Right ventricle myocardium inferior (tissue), 1 donor: ENCODE data around the gene CORT. TPM values are rescaled to one million over a fixed set of nuclear protein-coding genes. Genes with fewer than 3 reads are reported as not detected.
"Not testable (repeated sequence)": the region's sequence is repeated elsewhere in the genome, so short reads cannot be mapped to it uniquely, and the experiment has no call there.

Experiments
- ATAC-seq: fragments of 200-7000 bp; cut with Tn5 transposase; one replicate; pipeline ENCODE4 v1.9.1; 2020; ENCODE audit warnings: mild to moderate bottlenecking, moderate library complexity
- DNase-seq: peaks from one replicate; pipeline ENCODE4 v3.0.0; 2021; ENCODE audit errors: missing footprints
- intact Hi-C: fragments of 100-400 bp; cut with DNase I; formaldehyde crosslinking; loops from one replicate; pipeline ENCODE4 v1.11.0; 2022
- long read RNA-seq: library from polyadenylated mRNA; unstranded; transcript quantifications from one replicate; pipeline ENCODE4 v2.0.0, GENCODE V29; 2021
- total RNA-seq: library from RNA; stranded (reverse); fragmentation: NEBNext Ultra II Directional; extraction: Animal tissue kit (Norgen Biotek cat#: 25700); gene quantifications from one replicate; pipeline ENCODE4 v1.2.1, GENCODE V29; 2021
- donor health status: DM: no; HTN: yes; CAD: no; lungs with severe emphysema.

CORT gene, protein sequence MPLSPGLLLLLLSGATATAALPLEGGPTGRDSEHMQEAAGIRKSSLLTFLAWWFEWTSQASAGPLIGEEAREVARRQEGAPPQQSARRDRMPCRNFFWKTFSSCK
- total RNA-seq = 0.32 TPM
- long read RNA-seq = 0 reads

DNA sequence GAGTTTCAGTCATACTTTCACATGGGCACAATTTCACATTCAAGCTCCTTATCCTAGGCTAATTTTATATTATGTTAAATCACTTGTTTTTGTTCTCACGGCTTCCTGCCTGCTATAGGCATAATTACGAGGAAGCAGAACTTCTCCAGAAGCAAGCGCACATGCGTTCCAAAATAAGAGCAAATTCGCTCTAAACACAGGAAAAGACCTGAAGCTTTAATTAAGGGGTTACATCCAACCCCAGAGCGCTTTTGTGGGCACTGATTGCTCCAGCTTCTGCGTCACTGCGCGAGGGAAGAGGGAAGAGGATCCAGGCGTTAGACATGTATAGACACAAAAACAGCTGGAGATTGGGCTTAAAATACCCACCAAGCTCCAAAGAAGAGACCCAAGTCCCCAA, at the start of gene CORT:
TSS of gene CORT (plus strand) at position 281 of the 400 bp plus-strand sequence. CDS start 193 bp downstream, outside the sequence.
- DNase-seq = no peak
- intact Hi-C loops = no loop called here
- ATAC-seq = no peak

DNA sequence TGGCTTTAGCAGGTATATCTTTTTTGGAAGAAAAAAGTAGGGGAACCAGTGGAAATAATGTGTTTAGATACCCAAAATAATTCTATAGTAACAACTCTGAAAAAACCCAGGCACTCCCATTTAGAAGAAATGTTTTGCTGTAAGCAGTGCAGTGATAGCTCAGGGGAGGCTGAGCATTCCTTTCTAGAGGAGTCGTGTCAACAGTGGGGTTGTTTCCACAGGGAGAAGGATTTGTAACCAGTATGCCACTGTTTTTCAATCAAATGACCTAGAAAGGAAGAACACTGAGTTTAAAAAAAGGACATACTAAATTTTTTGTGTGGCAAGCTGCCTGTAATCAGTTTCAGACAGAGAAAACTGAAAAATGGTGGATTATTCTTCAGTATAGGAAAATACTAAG, 48.5 kb upstream of the CORT start:
- intact Hi-C loops = no loop called here
- ATAC-seq (no peak), DNase-seq (no peak)

DNA sequence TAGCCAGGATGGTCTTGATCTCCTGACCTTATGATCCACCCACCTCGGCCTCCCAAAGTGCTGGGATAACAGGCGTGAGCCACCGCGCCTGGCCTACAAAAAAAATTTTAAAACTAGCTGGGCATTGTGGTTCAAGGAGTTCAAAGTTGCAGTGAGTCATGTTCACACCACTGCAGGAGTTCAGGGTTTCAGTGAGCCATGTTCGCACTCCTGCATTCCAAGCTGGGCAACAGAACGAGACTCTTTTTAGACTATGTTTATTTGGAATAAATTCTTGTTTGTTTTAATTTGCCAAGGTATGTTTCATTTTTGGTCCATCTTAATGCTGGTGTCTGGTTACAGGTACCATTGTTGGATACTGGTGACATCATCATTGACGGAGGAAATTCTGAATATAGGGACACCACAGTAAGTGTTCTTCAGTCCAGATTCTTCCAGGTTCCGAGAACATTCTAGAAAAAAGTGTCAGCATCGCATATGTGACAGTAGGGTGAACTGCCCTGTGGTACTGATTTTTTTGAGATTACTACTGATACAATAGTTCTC, 47.0 kb upstream of the CORT start:
- ATAC-seq (no peak), DNase-seq (no peak)
- intact Hi-C loops = no loop called here

DNA sequence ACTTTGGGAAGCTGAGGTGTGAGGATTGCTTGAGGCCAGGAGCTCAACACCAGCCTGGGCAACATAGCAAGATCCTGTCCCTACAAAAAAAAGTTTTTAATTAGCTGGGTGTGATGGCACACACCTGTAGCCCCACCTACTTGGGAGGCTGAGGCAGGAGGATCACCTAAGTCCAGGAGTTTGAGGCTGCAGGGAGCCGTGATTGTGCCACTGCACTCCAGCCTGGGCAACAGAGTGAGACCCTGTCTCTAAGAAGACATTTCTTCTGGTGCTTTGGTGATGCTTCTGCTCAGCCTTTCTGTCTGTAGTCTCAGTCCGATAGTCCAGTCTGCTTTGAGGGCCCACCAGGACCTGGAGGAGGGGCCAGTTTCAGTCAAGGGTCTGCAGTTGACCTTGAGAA, 42.6 kb upstream of the CORT start:
- intact Hi-C loops = no loop called here
- no peak for DNase-seq
- ATAC-seq = no peak

DNA sequence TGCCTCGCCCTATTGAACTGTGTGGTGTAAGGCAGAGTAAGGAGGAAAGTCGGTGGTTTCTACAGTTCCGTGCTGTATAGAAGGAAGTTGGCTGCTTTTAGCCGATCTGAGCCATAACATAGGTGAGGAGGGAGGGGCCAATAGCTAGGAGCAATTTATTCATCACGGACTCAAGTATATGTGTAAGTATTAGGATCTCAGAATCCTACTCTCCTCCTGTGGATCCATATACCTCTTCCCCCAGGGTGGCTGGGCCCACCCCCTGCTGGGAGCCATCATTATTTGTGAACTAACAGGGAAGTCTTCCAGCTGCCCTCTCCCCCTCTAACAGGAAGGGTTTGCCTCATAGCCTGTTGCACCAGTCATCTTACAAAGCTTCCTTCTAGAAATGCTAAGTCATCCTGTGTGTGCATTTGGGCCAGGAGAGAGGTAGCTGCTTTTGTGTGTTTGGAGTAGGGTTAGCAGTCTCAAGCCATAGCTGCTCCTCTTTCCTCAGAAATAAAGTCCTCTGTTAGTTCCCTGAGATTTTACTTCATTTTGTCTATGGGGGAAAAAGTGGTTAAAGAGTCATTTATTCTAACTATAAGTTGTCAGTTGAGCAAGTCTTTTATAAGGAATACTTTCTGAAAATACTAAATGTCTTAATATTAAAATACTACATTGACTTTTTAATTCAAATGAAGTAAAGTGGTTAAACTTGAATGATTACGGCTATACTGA, 34.5 kb upstream of the CORT start:
- intact Hi-C loops = no loop called here
- ATAC-seq (peak; percentile 54), DNase-seq (no peak)

DNA sequence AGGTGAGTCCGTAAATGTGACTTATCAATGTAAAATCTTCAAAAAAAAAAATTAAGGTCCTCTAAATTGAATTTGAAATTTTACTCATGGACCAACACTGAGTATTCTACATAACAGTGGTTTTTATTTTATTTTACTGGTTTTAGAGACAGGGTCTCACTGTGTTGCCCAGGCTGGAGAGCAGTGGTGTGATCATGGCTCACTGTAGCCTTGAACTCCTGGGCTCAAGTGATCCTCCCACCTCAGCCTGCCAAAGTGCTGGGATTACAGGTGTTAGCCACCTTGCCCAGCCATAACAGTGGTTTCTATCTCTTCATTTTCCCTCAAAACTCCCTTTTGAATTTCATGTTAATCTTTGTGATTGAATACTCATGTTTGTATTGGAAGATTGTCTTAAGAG, 33.9 kb upstream of the CORT start:
- intact Hi-C loops, DNase-seq, ATAC-seq: not testable (repeated sequence)

DNA sequence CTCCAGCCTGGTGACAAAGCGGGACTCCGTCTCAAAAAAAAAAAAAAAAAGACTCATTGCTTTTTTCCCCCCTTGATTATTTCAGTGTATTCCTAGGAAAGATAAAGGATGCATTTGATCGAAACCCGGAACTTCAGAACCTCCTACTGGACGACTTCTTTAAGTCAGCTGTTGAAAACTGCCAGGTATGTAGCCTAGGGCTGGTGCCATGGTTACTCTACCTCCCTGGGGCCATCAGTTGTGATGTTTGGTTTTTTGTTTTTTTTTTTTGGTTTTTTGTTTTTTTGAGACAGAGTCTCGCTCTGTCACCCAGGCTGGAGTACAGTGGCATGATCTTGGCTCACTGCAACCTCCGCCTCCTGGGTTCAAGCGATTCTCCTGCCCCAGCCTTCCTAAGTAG, 31.1 kb upstream of the CORT start:
- intact Hi-C loops, DNase-seq, ATAC-seq: not testable (repeated sequence)

DNA sequence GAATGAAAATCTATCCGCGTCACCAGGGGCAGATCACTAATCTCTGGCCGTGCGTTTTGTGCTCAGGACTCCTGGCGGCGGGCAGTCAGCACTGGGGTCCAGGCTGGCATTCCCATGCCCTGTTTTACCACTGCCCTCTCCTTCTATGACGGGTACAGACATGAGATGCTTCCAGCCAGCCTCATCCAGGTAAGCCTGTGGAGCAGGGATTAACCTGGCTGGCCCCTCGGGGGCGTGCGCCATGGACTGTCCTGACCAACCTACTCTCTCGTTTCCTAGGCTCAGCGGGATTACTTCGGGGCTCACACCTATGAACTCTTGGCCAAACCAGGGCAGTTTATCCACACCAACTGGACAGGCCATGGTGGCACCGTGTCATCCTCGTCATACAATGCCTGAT, 30.5 kb upstream of the CORT start:
- intact Hi-C loops = no loop called here
- no peak for DNase-seq
- no peak for ATAC-seq

DNA sequence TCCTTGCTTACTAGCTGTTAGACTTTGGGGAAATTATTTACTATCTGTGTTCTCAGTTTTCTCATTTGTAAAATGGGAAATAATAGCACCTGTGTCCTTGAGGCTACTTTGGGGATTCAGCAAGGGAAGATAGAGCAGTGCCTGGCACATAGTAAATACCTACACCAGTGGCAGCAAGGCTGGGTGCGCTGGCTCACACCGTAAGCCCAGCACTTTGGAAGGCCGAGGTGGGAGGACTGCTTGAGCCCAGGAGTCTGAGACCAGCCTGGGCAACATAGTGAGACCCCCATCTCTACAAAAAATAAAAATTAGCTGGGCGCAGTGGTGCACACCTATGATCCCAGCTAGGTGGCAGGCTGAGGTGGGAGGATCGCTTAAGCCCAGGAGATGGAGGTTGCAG, 28.2 kb upstream of the CORT start:
- DNase-seq (no peak), ATAC-seq (no peak)
- intact Hi-C loops = no loop called here

DNA sequence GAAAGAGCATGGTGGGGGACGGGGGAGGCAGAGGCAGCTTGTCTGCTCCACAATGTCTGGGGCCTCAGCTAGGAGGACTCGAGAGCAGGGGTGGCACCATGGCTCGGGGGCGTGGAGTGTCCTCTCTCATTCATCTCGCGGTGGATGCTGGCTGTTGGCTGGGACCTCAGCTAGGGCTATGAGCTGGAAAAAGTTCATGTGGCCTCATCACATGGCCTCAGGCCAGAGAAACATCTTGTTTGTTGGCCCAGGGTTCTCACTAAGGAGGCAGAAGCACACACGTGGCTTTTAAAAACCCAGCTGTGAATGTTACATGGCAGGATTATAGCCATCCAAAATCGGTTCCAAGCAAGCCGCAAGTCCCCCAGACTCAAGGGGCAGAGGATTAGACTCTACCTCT, 25.8 kb upstream of the CORT start:
- peak; percentile 69 for ATAC-seq
- intact Hi-C loops = no loop called here
- peak; percentile 76 for DNase-seq

DNA sequence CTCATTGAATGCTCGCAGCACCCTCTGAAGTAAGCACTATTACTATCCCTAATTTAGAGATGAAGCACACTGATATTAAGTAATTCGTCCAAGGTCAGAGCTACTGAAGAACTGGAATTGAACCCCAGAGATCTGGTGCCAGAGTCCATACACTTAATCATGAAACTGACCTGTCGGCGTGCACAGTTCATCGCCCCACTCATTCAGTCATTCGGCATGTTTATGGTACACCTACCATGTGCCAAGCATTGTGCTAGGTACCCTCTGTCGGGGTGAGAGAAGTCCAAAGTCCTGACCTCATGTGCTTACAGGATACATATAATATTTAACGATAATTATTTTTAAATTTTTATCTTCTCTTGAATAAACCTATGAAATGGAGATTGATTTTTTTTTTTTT, 25.2 kb upstream of the CORT start:
- DNase-seq (no peak), ATAC-seq (no peak)
- intact Hi-C loops = no loop called here

DNA sequence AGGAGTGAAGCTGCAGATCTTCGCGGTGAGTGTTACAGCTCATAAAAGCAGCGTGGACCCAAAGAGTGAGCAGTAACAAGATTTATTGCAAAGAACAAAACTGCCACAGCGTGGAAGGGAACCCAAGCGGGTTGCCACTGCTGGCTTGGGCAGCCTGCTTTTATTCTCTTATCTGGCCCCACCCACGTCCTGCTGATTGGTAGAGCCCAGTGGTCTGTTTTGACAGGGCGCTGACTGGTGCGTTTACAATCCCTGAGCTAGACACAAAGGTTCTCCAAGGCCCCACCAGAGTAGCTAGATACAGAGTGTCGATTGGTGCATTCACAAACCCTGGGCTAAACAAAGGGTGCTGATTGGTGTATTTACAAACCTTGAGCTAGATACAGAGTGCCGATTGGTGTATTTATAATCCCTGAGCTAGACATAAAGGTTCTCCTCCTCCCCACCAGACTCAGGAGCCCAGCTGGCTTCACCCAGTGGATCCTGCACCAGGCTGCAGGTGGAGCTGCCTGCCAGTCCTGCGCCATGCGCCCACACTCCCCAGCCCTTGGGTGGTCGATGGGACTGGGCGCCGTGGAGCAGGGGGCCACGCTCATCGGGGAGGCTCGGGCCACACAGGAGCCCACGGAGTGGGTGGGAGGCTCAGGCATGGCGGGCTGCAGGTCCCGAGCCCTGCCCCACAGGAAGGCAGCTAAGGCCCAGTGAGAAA, 23.9 kb upstream of the CORT start:
- DNase-seq, intact Hi-C loops, ATAC-seq: not testable (repeated sequence)

DNA sequence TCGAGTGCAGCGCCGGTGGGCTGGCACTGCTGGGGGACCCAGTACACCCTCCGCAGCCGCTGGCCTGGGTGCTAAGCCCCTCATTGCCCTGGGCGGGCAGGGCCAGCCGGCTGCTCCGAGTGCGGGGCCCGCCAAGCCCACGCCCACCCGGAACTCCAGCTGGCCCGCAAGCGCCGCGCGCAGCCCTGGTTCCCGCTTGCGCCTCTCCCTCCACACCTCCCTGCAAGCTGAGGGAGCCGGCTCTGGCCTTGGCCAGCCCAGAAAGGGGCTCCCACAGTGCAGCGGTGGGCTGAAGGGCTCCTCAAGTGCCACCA, 23.3 kb upstream of the CORT start:
- intact Hi-C loops, ATAC-seq, DNase-seq: not testable (repeated sequence)

DNA sequence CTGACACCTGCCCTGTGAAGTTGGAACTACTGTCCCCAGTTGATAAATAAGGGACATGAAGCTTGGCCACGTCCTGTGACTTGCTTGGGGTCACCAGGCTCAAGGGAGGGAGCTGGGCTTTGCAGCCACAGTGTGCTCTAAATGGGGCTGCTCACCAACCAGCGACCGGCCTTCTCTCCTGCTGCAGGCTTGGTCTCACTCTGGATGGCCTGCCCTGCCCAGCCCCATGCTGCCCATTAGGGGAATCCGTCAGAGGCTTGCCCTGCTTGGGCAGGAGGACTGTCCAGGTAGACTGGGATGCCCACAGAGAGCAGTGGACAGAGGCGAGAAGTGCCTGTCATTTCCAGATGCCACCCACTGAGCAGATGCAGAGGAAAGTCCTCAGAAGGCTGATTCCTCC, 20.8 kb upstream of the CORT start:
- ATAC-seq (no peak), DNase-seq (no peak)
- intact Hi-C loops = loop anchor here (2.0 kb wide), 2 partner anchors 52 to 218 kb away; partner anchors contain the start of gene KIF1B

DNA sequence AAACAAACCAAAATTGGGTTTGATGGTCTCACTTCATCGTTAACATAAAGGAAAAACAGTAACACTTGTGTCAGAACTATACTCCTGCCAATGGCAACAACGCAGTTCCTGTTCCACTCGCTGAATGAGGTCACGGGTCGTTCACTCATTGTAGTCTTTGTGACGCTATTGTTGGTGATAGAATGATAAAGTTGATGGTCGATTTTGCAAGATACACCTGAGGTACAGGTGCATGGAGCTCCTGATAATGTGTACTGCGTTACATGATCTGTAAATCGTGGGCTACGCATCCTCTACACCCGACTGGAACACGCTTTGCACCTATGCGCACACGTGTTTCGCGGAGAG, 20.0 kb upstream of the CORT start:
- no peak for DNase-seq
- no peak for ATAC-seq
- intact Hi-C loops = loop anchor here (1.0 to 2.0 kb wide), 3 partner anchors 53 to 219 kb away; partner anchors contain the start of gene KIF1B

DNA sequence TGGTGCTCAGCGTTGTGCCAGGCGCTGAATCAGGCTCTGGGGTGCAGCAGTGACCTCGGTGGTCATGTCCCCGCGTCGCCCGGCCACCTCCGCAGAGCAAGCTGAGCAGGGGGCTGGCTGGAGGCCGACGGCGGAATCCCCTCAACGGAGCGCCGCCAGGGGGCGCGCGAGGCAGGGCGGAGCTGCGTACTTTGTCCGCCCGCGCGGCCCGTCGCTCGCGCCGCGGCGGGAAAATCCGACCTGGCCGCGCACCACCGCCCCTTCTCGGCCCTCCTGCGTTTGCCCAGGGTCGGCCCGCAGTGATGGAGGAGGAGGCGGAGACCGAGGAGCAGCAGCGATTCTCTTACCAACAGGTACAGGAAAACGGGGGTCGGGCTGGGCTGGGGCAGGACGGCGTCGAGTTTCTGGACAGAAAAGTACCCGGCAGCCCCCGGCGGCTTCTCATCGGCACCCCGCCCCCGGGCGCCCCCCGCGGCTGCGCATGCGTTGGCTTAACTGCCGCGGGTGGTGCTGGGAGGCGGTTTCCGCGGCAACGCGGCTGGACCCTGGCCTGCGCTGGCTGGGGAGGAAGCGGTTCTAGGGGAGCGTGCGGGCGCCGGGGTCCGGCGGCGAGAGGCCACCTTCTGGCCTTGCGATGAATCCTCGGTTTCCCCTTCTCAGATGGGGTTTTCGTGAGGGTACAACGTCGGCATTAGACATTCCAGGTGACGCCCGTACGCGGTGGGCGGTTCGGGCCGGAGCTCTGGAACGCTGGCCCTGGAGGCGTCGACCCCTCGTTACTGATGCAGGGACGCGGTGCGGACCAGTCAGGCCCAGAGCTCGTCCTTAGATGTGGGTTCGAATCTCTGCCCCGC, 19.4 kb upstream of the CORT start, which contains the start of gene CENPS:
TSS of gene CENPS (plus strand) at position 218 of the 854 bp plus-strand sequence. CDS start at position 303, 85 bp downstream.
- DNase-seq (peak; percentile 96), ATAC-seq (peak; percentile 97)
- intact Hi-C loops = loop anchor here (1.0 kb wide), 1 partner anchor 64 kb away; no protein-coding TSS in a partner anchor

DNA sequence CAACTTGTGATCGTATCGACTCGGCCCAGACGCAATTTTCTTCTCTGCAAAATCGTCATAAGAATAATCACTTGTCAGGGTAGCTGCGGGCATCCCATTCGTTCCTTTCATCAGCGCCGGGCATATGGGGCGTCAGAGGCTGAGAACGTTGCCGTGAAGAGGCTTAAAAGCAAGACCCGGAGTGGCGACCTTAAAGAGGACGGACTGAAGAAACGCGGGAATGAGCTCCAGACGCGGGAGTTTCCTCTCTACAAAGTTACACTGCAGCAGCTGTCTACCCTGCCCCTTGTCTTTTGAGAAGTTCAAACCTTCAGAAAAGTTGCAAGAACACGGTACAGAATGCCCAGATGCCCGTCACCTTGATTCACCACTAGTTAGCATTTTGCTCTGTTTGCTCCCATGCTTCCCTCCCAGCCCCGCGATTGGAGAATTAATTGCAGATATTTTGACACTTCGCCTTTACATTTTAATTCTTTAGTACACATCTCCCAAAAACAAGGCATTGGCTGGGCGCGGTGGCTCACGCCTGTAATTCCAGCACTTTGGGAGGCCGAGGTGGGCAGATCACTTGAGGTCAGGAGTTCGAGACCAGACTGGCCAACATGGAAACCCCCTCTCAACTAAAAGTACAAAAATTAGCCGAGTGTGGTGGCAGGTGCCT, 18.6 kb upstream of the CORT start:
- intact Hi-C loops = no loop called here
- DNase-seq = no peak
- ATAC-seq = no peak

DNA sequence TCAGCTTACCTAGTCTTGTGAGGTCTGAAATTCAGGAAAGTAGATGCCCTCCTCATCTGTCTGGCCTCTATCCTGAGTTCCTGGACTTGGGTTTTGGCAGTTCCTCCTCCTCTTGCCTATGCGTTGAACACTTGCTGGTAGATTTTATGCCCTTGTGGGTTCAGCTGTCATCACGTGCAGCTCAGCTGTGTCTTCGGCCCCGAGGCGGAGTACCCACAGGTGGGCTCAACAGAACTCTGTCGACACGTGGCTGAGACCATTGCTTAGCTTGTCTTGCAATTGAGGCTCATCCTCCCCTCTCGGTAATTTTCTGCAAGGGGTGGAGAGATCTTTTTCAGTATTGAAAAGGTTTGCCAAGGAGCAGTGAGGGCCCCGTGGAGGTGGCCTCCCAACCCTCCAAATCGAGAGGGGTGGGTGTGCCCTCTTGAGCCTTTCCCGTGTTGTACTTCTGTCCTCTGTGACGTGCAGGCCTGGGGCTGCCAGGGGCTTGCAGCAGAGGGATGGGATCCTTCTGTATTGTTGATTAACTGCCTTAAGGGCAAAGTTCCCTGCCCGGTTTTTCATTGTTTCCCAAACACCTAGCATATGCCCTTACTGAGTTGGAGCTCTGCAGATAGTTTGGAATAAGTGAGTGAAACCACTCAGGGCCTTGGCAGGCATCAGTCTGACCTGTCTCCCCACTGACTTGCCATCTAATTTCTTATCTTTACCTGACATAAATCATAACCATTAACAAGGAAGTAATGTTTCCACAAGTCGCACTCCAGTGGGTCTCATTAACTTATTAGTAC, 16.7 kb upstream of the CORT start:
- ATAC-seq = no peak
- intact Hi-C loops = no loop called here
- DNase-seq = no peak
